KOPT-K1 (cell line): ENCODE data around the gene VCP.

Experiments used
- H3K27ac ChIP-seq: fragments of 200-600 bp; sonication (generic); 2 replicates; pipeline ENCODE4 v1.5.1; 2016; ENCODE audit warnings: antibody characterized with exemption, mild to moderate bottlenecking, low read depth, low read length; ENCODE audit not compliant: poor library complexity, severe bottlenecking
- H3K36me3 ChIP-seq: fragments of 200-600 bp; sonication (generic); 2 replicates; pipeline ENCODE4 v1.5.1; 2017; ENCODE audit warnings: antibody characterized with exemption, mild to moderate bottlenecking, low read length, moderate library complexity; ENCODE audit not compliant: insufficient read depth
- H3K9me3 ChIP-seq: fragments of 200-600 bp; sonication (generic); 2 replicates; pipeline ENCODE4 v1.5.1; 2017; ENCODE audit warnings: antibody characterized with exemption, low read length, mild to moderate bottlenecking; ENCODE audit not compliant: insufficient read depth, poor library complexity, severe bottlenecking

The VCP gene

GRCh38 chr9:35079426-35080341 is 7.3 kb upstream of the VCP start, which contains the start of gene FANCG:
Gene FANCG, minus strand, starts transcription at chr9:35079942. Its CDS starts 418 bp downstream, at chr9:35079524.
- Histone ChIP-seq H3K9me3 (no peaks in the 10 kb centered on the region), H3K27ac (peak within 1 kb of the TSS; percentile 89)

GRCh38 chr9:35079041-35079425 is 6.6 kb upstream of the VCP start:
- no peaks in the 10 kb centered on the region for H3K9me3 ChIP-seq
- peaks cover 43% of the 10 kb centered on the region for H3K36me3 ChIP-seq
- H3K27ac ChIP-seq, result peak overlapping the region; percentile 89

More at GRCh38 chr9:35079426-35080341, 7.3 kb upstream of the VCP start, which contains the start of gene FANCG:
- peaks cover 37% of the 10 kb centered on the region for H3K36me3 ChIP-seq

- H3K27ac ChIP-seq, result peak overlapping the region; percentile 89
- no peaks in the 10 kb centered on the region for H3K9me3 ChIP-seq
- H3K36me3 ChIP-seq, result peaks cover 52% of the 10 kb centered on the region
These were observed 5.6 kb upstream of the VCP start for GRCh38 chr9:35078066-35078465.

- Histone ChIP-seq H3K9me3 (no peaks in the 10 kb centered on the region), H3K36me3 (peaks cover 52% of the 10 kb centered on the region), H3K27ac (no peak overlapping the region)
These were observed 4.4 kb upstream of the VCP start for GRCh38 chr9:35076848-35077247.

- peaks cover 56% of the 10 kb centered on the region for H3K36me3 ChIP-seq
- H3K9me3 ChIP-seq, result no peaks in the 10 kb centered on the region
- H3K27ac ChIP-seq, result no peak overlapping the region
These were observed 2.9 kb upstream of the VCP start for GRCh38 chr9:35075358-35075757.

GRCh38 chr9:35074791-35075190 is 2.4 kb upstream of the VCP start:
- Histone ChIP-seq H3K9me3 (no peaks in the 10 kb centered on the region), H3K27ac (no peak overlapping the region), H3K36me3 (peaks cover 61% of the 10 kb centered on the region)

GRCh38 chr9:35074141-35074540 is 1.7 kb upstream of the VCP start:
- Histone ChIP-seq H3K9me3 (no peaks in the 10 kb centered on the region), H3K36me3 (peaks cover 68% of the 10 kb centered on the region), H3K27ac (no peak overlapping the region)

GRCh38 chr9:35073279-35073612 is 821 bp upstream of the VCP start:
- H3K9me3 ChIP-seq, result no peaks in the 10 kb centered on the region
- peaks cover 75% of the 10 kb centered on the region for H3K36me3 ChIP-seq
- no peak overlapping the region for H3K27ac ChIP-seq

- Histone ChIP-seq H3K27ac (peak overlapping the region; percentile 90), H3K9me3 (no peaks in the 10 kb centered on the region), H3K36me3 (peaks cover 75% of the 10 kb centered on the region)
These were observed 488 bp downstream of the VCP start for GRCh38 chr9:35071814-35072460.

- peaks cover 75% of the 10 kb centered on the region for H3K36me3 ChIP-seq
These were observed 1.3 kb downstream of the VCP start for GRCh38 chr9:35070823-35071813.

GRCh38 chr9:35069020-35069419 is 3.4 kb downstream of the VCP start:
- Histone ChIP-seq H3K36me3 (peaks cover 75% of the 10 kb centered on the region), H3K9me3 (no peaks in the 10 kb centered on the region), H3K27ac (no peak overlapping the region)

More at GRCh38 chr9:35070823-35071813, 1.3 kb downstream of the VCP start:
- Histone ChIP-seq H3K27ac (peak overlapping the region; percentile 90), H3K9me3 (no peaks in the 10 kb centered on the region)

GRCh38 chr9:35067056-35067455 is 5.4 kb downstream of the VCP start:
- peaks cover 86% of the 10 kb centered on the region for H3K36me3 ChIP-seq
- H3K9me3 ChIP-seq, result no peaks in the 10 kb centered on the region
- H3K27ac ChIP-seq, result no peak overlapping the region

- Histone ChIP-seq H3K27ac (no peak overlapping the region), H3K9me3 (no peaks in the 10 kb centered on the region), H3K36me3 (peaks cover 99% of the 10 kb centered on the region)
These were observed 11.7 kb downstream of the VCP start for GRCh38 chr9:35060548-35061207.

- Histone ChIP-seq H3K9me3 (no peaks in the 10 kb centered on the region), H3K36me3 (peaks cover 99% of the 10 kb centered on the region), H3K27ac (no peak overlapping the region)
These were observed 13.0 kb downstream of the VCP start for GRCh38 chr9:35059438-35059837.
